ENCODE measurements around the gene MED31.

The MED31 gene

DNA sequence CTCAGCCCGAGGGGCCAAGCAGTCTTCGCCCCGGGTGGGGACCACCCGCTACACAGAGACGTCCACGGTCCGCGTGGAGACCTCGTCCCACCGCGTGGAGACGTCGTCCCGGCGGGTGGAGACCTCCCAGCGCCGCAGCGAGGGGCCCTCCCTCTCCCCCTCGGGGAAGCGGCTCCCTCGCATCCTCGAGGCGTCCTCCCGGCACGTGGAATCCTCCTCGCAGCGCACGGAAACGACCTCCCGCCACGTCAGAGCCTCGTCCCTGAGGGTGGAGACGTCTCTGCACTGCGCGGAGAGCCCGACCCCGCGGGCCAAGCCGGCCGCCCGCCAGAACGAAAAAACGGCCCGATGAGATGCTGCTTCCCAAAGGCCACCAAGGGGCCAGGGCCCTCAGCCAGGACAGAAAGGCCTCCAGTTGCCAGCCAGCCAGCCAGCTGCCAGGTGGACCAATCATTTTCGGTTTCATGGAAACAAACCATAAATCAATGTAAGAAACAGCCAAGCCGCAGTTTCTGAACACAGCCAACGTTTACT lies 581 bp upstream of the MED31 start (continued):
- TF ChIP-seq MZF1 (tag by site-specific recombination; IDR thresholded peaks at IDR 0.05; ENCODE audit: borderline replicate concordance) (no peak), MEIS1 (CRISPR knock-in tag; IDR thresholded peaks at IDR 0.05; ENCODE audit: borderline replicate concordance) (no peak), ZNF548 (tag by site-specific recombination; IDR thresholded peaks at IDR 0.05) (no peak), ZNF394 (tag by site-specific recombination; IDR thresholded peaks at IDR 0.05; ENCODE audit: borderline replicate concordance) (0 out of 2 replicates have a peak, but pooled peaks have one; percentile 18), ZNF560 (tag by site-specific recombination; IDR thresholded peaks at IDR 0.05; ENCODE audit: borderline replicate concordance) (no peak), OVOL3 (tag by site-specific recombination; IDR thresholded peaks at IDR 0.05) (0 out of 2 replicates have a peak, but pooled peaks have one; percentile 49), ZNF24 (tag by site-specific recombination; IDR thresholded peaks at IDR 0.05) (no peak), ZNF555 (tag by site-specific recombination; conservative IDR thresholded peaks at IDR 0.05) (no peak), ZNF274 (IDR thresholded peaks at IDR 0.05; ENCODE audit: low read length) (no peak), ZNF274 (tag by site-specific recombination; IDR thresholded peaks at IDR 0.05; ENCODE audit: borderline replicate concordance) (no peak), ZFP41 (tag by site-specific recombination; IDR thresholded peaks at IDR 0.05; ENCODE audit: borderline replicate concordance) (no peak), ZNF596 (tag by site-specific recombination; IDR thresholded peaks at IDR 0.05) (peak; percentile 25; the same call in 1 of the 2 replicates), KLF16 (tag by site-specific recombination; IDR thresholded peaks at IDR 0.05) (peak; percentile 69), ZSCAN30 (tag by site-specific recombination; IDR thresholded peaks at IDR 0.05) (0 out of 2 replicates have a peak, but pooled peaks have one; percentile 40), HOXA7 (CRISPR knock-in tag; IDR thresholded peaks at IDR 0.05; ENCODE audit: borderline replicate concordance) (no peak), ZNF701 (tag by site-specific recombination; IDR thresholded peaks at IDR 0.05) (no peak), ZNF621 (tag by site-specific recombination; IDR thresholded peaks at IDR 0.05) (no peak), GLI2 (tag by site-specific recombination; IDR thresholded peaks at IDR 0.05; ENCODE audit: borderline replicate concordance, low read depth) (no peak), SP3 (tag by site-specific recombination; IDR thresholded peaks at IDR 0.05) (no peak), KLF9 (tag by site-specific recombination; IDR thresholded peaks at IDR 0.05; ENCODE audit: low read depth) (no peak), ZNF549 (tag by site-specific recombination; IDR thresholded peaks at IDR 0.05) (no peak), ZNF501 (tag by site-specific recombination; IDR thresholded peaks at IDR 0.05) (peak; percentile 59; the same call in 1 of the 2 replicates), ZXDB (tag by site-specific recombination; IDR thresholded peaks at IDR 0.05) (peak; percentile 73), ZNF266 (tag by site-specific recombination; IDR thresholded peaks at IDR 0.05; ENCODE audit: low read depth) (no peak), ZNF707 (tag by site-specific recombination; IDR thresholded peaks at IDR 0.05) (no peak), ZNF19 (tag by site-specific recombination; IDR thresholded peaks at IDR 0.05; ENCODE audit: low read depth) (no peak)
- TF ChIP-seq, protein P1, sequence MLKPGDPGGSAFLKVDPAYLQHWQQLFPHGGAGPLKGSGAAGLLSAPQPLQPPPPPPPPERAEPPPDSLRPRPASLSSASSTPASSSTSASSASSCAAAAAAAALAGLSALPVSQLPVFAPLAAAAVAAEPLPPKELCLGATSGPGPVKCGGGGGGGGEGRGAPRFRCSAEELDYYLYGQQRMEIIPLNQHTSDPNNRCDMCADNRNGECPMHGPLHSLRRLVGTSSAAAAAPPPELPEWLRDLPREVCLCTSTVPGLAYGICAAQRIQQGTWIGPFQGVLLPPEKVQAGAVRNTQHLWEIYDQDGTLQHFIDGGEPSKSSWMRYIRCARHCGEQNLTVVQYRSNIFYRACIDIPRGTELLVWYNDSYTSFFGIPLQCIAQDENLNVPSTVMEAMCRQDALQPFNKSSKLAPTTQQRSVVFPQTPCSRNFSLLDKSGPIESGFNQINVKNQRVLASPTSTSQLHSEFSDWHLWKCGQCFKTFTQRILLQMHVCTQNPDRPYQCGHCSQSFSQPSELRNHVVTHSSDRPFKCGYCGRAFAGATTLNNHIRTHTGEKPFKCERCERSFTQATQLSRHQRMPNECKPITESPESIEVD (tag by site-specific recombination; IDR thresholded peaks at IDR 0.05) = no peak
- TF ChIP-seq, protein P2, sequence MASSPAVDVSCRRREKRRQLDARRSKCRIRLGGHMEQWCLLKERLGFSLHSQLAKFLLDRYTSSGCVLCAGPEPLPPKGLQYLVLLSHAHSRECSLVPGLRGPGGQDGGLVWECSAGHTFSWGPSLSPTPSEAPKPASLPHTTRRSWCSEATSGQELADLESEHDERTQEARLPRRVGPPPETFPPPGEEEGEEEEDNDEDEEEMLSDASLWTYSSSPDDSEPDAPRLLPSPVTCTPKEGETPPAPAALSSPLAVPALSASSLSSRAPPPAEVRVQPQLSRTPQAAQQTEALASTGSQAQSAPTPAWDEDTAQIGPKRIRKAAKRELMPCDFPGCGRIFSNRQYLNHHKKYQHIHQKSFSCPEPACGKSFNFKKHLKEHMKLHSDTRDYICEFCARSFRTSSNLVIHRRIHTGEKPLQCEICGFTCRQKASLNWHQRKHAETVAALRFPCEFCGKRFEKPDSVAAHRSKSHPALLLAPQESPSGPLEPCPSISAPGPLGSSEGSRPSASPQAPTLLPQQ (tag by site-specific recombination; IDR thresholded peaks at IDR 0.05) = peak; percentile 94
- TF ChIP-seq, protein P3, sequence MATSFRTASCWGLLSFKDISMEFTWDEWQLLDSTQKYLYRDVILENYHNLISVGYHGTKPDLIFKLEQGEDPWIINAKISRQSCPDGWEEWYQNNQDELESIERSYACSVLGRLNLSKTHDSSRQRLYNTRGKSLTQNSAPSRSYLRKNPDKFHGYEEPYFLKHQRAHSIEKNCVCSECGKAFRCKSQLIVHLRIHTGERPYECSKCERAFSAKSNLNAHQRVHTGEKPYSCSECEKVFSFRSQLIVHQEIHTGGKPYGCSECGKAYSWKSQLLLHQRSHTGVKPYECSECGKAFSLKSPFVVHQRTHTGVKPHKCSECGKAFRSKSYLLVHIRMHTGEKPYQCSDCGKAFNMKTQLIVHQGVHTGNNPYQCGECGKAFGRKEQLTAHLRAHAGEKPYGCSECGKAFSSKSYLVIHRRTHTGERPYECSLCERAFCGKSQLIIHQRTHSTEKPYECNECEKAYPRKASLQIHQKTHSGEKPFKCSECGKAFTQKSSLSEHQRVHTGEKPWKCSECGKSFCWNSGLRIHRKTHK (tag by site-specific recombination; IDR thresholded peaks at IDR 0.05) = no peak
- TF ChIP-seq, protein P4, sequence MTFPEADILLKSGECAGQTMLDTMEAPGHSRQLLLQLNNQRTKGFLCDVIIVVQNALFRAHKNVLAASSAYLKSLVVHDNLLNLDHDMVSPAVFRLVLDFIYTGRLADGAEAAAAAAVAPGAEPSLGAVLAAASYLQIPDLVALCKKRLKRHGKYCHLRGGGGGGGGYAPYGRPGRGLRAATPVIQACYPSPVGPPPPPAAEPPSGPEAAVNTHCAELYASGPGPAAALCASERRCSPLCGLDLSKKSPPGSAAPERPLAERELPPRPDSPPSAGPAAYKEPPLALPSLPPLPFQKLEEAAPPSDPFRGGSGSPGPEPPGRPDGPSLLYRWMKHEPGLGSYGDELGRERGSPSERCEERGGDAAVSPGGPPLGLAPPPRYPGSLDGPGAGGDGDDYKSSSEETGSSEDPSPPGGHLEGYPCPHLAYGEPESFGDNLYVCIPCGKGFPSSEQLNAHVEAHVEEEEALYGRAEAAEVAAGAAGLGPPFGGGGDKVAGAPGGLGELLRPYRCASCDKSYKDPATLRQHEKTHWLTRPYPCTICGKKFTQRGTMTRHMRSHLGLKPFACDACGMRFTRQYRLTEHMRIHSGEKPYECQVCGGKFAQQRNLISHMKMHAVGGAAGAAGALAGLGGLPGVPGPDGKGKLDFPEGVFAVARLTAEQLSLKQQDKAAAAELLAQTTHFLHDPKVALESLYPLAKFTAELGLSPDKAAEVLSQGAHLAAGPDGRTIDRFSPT (tag by site-specific recombination; IDR thresholded peaks at IDR 0.05) = no peak
- TF ChIP-seq, protein P5, sequence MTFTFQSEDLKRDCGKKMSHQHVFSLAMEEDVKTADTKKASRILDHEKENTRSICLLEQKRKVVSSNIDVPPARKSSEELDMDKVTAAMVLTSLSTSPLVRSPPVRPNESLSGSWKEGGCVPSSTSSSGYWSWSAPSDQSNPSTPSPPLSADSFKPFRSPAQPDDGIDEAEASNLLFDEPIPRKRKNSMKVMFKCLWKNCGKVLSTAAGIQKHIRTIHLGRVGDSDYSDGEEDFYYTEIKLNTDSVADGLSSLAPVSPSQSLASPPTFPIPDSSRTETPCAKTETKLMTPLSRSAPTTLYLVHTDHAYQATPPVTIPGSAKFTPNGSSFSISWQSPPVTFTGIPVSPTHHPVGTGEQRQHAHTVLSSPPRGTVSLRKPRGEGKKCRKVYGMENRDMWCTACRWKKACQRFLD (tag by site-specific recombination; IDR thresholded peaks at IDR 0.05) = no peak

All from HEK293 (cell line).